ENCODE results near the gene LPCAT1.

The LPCAT1 gene

DNA sequence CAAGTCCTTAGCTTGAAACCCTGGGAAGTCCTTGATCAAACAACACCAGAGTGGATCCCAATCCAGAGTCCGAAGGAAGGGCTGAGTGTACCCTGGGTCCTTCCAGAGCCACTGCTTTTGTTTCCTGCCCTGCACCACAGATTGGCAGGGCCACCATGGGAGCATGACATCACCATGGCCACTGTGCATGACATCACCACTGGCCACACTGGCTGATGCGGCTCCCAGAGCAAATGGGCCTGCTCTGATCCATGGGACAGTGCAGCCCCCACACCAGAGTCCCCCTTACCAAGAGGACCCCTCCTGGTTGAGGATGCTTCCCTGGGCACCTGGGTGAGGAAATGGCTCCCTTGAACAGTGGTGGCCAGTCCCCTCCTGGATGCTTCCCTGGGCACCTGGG is 88.4 kb downstream of the LPCAT1 start:
- ChIA-PET CTCF (no interaction called here), POLR2A (no interaction called here)
- peaks cover 0 to 26% (median 4%) of the 10 kb centered on the region in 5 experiments for H3K27me3 ChIP-seq (replicated peaks in 2 of 5; ENCODE audit: control insufficient read depth in 4 of 5, insufficient read depth in 5 of 5, low read length in 4 of 5)
- peaks cover 0 to 27% (median 3%) of the 10 kb centered on the region in 5 experiments for H3K9me3 ChIP-seq (ENCODE audit: control extremely low read depth in 1 of 5, control insufficient read depth in 4 of 5, insufficient read depth in 2 of 5, low read depth in 1 of 5, low read length in 4 of 5)
- DNase-seq, result no peak
- no peak overlapping the region for H3K4me3 ChIP-seq (ENCODE audit: control insufficient read depth in 1 of 7, extremely low read depth in 1 of 7, insufficient read depth in 4 of 7, low read depth in 2 of 7, low read length in 6 of 7)
- no peaks in the 10 kb centered on the region for H3K36me3 ChIP-seq (ENCODE audit: control insufficient read depth in 4 of 4, insufficient read depth in 4 of 4, low read length in 3 of 4)
- WGBS (ENCODE audit: insufficient coverage), result 91% methylated on average over 2 of the region's 2 CpGs
- no peaks in the 10 kb centered on the region for H3K4me1 ChIP-seq (ENCODE audit: control extremely low read depth in 1 of 4, control insufficient read depth in 4 of 4, insufficient read depth in 4 of 4, low read length in 3 of 4)
- H3K27ac ChIP-seq (ENCODE audit: insufficient read depth in 1 of 2, low read depth in 1 of 2, low read length in 2 of 2, poor library complexity in 1 of 2, severe bottlenecking in 2 of 2), result no peak overlapping the region

DNA sequence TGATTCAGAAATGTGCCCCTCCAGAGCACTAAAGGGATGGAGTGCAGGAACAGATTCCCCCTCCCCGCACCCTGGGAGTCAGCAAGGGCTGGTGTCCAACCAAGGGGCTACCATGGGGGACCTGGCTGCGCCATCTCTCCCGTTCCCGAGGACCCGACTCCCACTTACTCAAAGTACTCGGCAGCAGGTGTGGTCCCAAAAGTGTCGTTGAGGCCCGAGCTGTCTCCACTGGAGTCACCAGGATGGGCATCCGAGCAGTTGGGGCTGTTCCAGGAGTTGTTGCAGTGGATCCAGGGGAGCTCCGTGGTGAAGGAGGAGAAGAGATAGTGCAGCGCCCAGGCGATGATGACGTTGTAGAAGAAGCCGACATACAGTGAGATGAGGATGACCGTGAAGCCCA is 91.5 kb downstream of the LPCAT1 start:
- Histone ChIP-seq H3K27ac (ENCODE audit: insufficient read depth in 1 of 2, low read depth in 1 of 2, low read length in 2 of 2, poor library complexity in 1 of 2, severe bottlenecking in 2 of 2) (no peak overlapping the region), H3K4me3 (ENCODE audit: control insufficient read depth in 1 of 7, extremely low read depth in 1 of 7, insufficient read depth in 4 of 7, low read depth in 2 of 7, low read length in 6 of 7) (no peak overlapping the region), H3K9me3 (ENCODE audit: control extremely low read depth in 1 of 5, control insufficient read depth in 4 of 5, insufficient read depth in 2 of 5, low read depth in 1 of 5, low read length in 4 of 5) (peaks cover 7 to 43% (median 19%) of the 10 kb centered on the region in 5 experiments), H3K27me3 (replicated peaks in 2 of 5; ENCODE audit: control insufficient read depth in 4 of 5, insufficient read depth in 5 of 5, low read length in 4 of 5) (peaks cover 0 to 4% (median 2%) of the 10 kb centered on the region in 5 experiments), H3K4me1 (ENCODE audit: control extremely low read depth in 1 of 4, control insufficient read depth in 4 of 4, insufficient read depth in 4 of 4, low read length in 3 of 4) (no peaks in the 10 kb centered on the region), H3K36me3 (ENCODE audit: control insufficient read depth in 4 of 4, insufficient read depth in 4 of 4, low read length in 3 of 4) (no peaks in the 10 kb centered on the region)
- DNase-seq, result no peak
- ChIA-PET CTCF (no interaction called here), POLR2A (no interaction called here)
- WGBS (ENCODE audit: insufficient coverage), result 96% methylated on average over 13 of the region's 15 CpGs

GRCh38 chr5:1431896-1432295 is 91.9 kb downstream of the LPCAT1 start:
- Histone ChIP-seq H3K36me3 (ENCODE audit: control insufficient read depth in 4 of 4, insufficient read depth in 4 of 4, low read length in 3 of 4) (no peaks in the 10 kb centered on the region), H3K9me3 (ENCODE audit: control extremely low read depth in 1 of 5, control insufficient read depth in 4 of 5, insufficient read depth in 2 of 5, low read depth in 1 of 5, low read length in 4 of 5) (peaks cover 7 to 43% (median 19%) of the 10 kb centered on the region in 5 experiments), H3K27ac (ENCODE audit: insufficient read depth in 1 of 2, low read depth in 1 of 2, low read length in 2 of 2, poor library complexity in 1 of 2, severe bottlenecking in 2 of 2) (no peak overlapping the region), H3K4me1 (ENCODE audit: control extremely low read depth in 1 of 4, control insufficient read depth in 4 of 4, insufficient read depth in 4 of 4, low read length in 3 of 4) (no peaks in the 10 kb centered on the region), H3K27me3 (replicated peaks in 2 of 5; ENCODE audit: control insufficient read depth in 4 of 5, insufficient read depth in 5 of 5, low read length in 4 of 5) (peaks cover 0 to 3% (median 2%) of the 10 kb centered on the region in 5 experiments), H3K4me3 (ENCODE audit: control insufficient read depth in 1 of 7, extremely low read depth in 1 of 7, insufficient read depth in 4 of 7, low read depth in 2 of 7, low read length in 6 of 7) (no peak overlapping the region)
- 92% methylated on average over 7 of the region's 8 CpGs for WGBS (ENCODE audit: insufficient coverage)
- no peak for DNase-seq
- ChIA-PET CTCF (no interaction called here), POLR2A (no interaction called here)

DNA sequence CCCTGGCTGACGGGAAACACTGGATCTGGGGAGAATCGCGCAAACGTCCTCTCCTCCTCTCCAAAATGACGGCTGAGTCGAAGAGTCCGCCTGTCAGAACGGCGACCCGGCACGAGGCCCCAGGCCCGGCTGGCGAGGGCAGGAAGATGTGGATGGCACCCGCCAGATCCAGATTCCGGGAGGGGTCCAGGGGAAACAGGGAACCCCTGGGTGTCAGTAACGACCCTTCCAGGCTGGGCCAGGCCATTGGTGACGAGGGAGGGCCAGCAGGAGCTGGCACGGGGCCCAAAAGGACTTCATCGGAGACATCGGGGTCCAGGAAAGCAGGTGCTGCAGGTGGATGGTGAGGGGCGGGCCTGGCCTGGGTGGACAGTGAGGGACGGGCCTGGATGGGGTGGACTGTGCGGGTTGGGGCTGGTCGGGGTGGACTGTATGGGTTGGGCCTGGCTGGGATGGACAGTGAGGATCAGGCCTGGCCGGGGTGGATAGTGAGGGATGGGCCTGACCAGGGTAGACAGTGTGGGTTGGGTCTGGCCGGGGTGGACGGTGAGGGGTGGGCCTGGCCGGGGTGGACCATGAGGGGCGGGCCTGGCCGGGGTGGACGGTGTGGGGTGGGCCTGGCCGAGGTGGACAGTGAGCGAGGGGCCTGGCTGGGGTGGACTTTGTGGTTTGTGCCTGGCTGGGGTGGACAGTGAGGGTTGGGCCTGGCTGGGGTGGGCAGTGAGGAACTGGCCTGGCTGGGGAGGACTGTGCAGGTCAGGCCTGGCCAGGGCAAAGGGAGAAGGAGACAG is 92.5 kb downstream of the LPCAT1 start:
- POLR2A ChIA-PET, result no interaction called here
- Histone ChIP-seq H3K9me3 (ENCODE audit: control extremely low read depth in 1 of 5, control insufficient read depth in 4 of 5, insufficient read depth in 2 of 5, low read depth in 1 of 5, low read length in 4 of 5) (peaks cover 7 to 43% (median 19%) of the 10 kb centered on the region in 5 experiments), H3K36me3 (ENCODE audit: control insufficient read depth in 4 of 4, insufficient read depth in 4 of 4, low read length in 3 of 4) (no peaks in the 10 kb centered on the region), H3K4me1 (ENCODE audit: control extremely low read depth in 1 of 4, control insufficient read depth in 4 of 4, insufficient read depth in 4 of 4, low read length in 3 of 4) (no peaks in the 10 kb centered on the region), H3K27me3 (replicated peaks in 2 of 5; ENCODE audit: control insufficient read depth in 4 of 5, insufficient read depth in 5 of 5, low read length in 4 of 5) (peaks cover 0 to 3% (median 2%) of the 10 kb centered on the region in 5 experiments), H3K4me3 (ENCODE audit: control insufficient read depth in 1 of 7, extremely low read depth in 1 of 7, insufficient read depth in 4 of 7, low read depth in 2 of 7, low read length in 6 of 7) (no peak overlapping the region), H3K27ac (ENCODE audit: insufficient read depth in 1 of 2, low read depth in 1 of 2, low read length in 2 of 2, poor library complexity in 1 of 2, severe bottlenecking in 2 of 2) (no peak overlapping the region)
- WGBS (ENCODE audit: insufficient coverage), result 93% methylated on average over 28 of the region's 33 CpGs
- no peak for DNase-seq
- CTCF ChIA-PET, result no interaction called here

DNA sequence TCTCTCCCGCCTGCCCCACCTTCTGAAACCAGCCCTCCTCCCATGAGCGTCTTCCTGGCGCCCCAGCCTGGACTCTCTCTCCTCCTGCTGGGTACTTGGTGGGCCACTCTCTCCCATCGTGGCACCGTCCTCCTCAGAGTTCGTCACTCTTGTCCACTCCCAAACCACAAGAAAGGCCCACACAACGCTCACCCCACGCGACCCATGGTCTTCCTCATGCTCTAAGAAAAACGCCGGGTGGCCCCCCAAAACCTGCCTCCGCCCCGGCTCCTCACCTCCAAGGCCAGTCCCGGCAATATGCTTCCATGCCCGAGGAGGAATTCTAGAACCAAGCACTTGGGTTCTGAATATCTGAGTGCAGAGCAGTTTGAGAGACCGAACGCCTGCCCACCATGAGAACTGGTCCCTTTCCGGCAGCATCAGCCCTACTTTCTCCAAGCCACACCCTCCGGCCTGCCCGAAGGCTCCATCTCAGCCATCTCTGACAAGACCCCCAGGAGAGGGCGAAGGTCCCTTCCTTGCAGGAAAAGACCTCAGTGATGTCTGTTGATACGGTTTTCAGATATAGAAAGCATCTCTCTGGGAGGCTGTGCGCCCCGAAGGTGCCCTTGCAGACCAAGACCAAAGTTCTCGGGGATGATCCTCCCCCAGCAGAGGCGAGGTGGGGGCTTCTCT is 93.5 kb downstream of the LPCAT1 start:
- DNase-seq, result no peak
- Histone ChIP-seq H3K36me3 (ENCODE audit: control insufficient read depth in 4 of 4, insufficient read depth in 4 of 4, low read length in 3 of 4) (no peaks in the 10 kb centered on the region), H3K9me3 (ENCODE audit: control extremely low read depth in 1 of 5, control insufficient read depth in 4 of 5, insufficient read depth in 2 of 5, low read depth in 1 of 5, low read length in 4 of 5) (peaks cover 8 to 48% (median 19%) of the 10 kb centered on the region in 5 experiments), H3K27ac (ENCODE audit: insufficient read depth in 1 of 2, low read depth in 1 of 2, low read length in 2 of 2, poor library complexity in 1 of 2, severe bottlenecking in 2 of 2) (no peak overlapping the region), H3K4me1 (ENCODE audit: control extremely low read depth in 1 of 4, control insufficient read depth in 4 of 4, insufficient read depth in 4 of 4, low read length in 3 of 4) (no peaks in the 10 kb centered on the region), H3K27me3 (replicated peaks in 2 of 5; ENCODE audit: control insufficient read depth in 4 of 5, insufficient read depth in 5 of 5, low read length in 4 of 5) (peaks cover 0 to 3% (median 2%) of the 10 kb centered on the region in 5 experiments), H3K4me3 (ENCODE audit: control insufficient read depth in 1 of 7, extremely low read depth in 1 of 7, insufficient read depth in 4 of 7, low read depth in 2 of 7, low read length in 6 of 7) (no peak overlapping the region)
- ChIA-PET CTCF (no interaction called here), POLR2A (no interaction called here)
- WGBS (ENCODE audit: insufficient coverage), result 93% methylated on average over 25 of the region's 26 CpGs

GRCh38 chr5:1429496-1429895 is 94.3 kb downstream of the LPCAT1 start:
- no peaks in the 10 kb centered on the region for H3K36me3 ChIP-seq (ENCODE audit: control insufficient read depth in 4 of 4, insufficient read depth in 4 of 4, low read length in 3 of 4)
- H3K4me3 ChIP-seq (ENCODE audit: control insufficient read depth in 1 of 7, extremely low read depth in 1 of 7, insufficient read depth in 4 of 7, low read depth in 2 of 7, low read length in 6 of 7), result no peak overlapping the region
- no peak overlapping the region for H3K27ac ChIP-seq (ENCODE audit: insufficient read depth in 1 of 2, low read depth in 1 of 2, low read length in 2 of 2, poor library complexity in 1 of 2, severe bottlenecking in 2 of 2)
- ChIA-PET CTCF (no interaction called here), POLR2A (no interaction called here)
- H3K4me1 ChIP-seq (ENCODE audit: control extremely low read depth in 1 of 4, control insufficient read depth in 4 of 4, insufficient read depth in 4 of 4, low read length in 3 of 4), result no peaks in the 10 kb centered on the region
- 81% methylated on average over 4 of the region's 5 CpGs for WGBS (ENCODE audit: insufficient coverage)
- H3K9me3 ChIP-seq (ENCODE audit: control extremely low read depth in 1 of 5, control insufficient read depth in 4 of 5, insufficient read depth in 2 of 5, low read depth in 1 of 5, low read length in 4 of 5), result peaks cover 9 to 48% (median 19%) of the 10 kb centered on the region in 5 experiments
- no peak for DNase-seq
- peaks cover 0 to 3% (median 0%) of the 10 kb centered on the region in 5 experiments for H3K27me3 ChIP-seq (replicated peaks in 2 of 5; ENCODE audit: control insufficient read depth in 4 of 5, insufficient read depth in 5 of 5, low read length in 4 of 5)

DNA sequence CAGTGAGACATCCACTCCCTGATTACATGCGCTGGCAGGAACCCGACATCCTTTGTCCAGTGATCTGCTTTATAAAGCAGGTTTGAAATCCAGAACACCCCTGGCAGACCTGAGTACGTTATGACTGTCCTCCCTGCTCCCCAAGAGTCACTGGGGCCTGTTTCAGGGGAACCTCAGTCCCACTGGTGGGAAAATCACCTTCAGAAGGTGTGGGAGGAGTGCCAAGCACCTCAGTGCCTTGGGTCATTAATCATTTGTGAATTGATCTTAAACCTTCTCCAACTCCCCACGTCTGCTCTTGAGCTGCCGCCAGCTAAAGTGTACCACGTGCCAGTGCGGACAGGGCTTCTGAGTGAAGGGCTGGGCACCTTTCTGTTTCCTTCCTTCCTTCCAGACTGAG is 94.7 kb downstream of the LPCAT1 start:
- no peaks in the 10 kb centered on the region for H3K36me3 ChIP-seq (ENCODE audit: control insufficient read depth in 4 of 4, insufficient read depth in 4 of 4, low read length in 3 of 4)
- ChIA-PET CTCF (no interaction called here), POLR2A (no interaction called here)
- H3K9me3 ChIP-seq (ENCODE audit: control extremely low read depth in 1 of 5, control insufficient read depth in 4 of 5, insufficient read depth in 2 of 5, low read depth in 1 of 5, low read length in 4 of 5), result peaks cover 9 to 48% (median 19%) of the 10 kb centered on the region in 5 experiments
- peaks cover 0 to 2% (median 0%) of the 10 kb centered on the region in 5 experiments for H3K27me3 ChIP-seq (replicated peaks in 2 of 5; ENCODE audit: control insufficient read depth in 4 of 5, insufficient read depth in 5 of 5, low read length in 4 of 5)
- DNase-seq, result no peak
- H3K4me3 ChIP-seq (ENCODE audit: control insufficient read depth in 1 of 7, extremely low read depth in 1 of 7, insufficient read depth in 4 of 7, low read depth in 2 of 7, low read length in 6 of 7), result no peak overlapping the region
- H3K27ac ChIP-seq (ENCODE audit: insufficient read depth in 1 of 2, low read depth in 1 of 2, low read length in 2 of 2, poor library complexity in 1 of 2, severe bottlenecking in 2 of 2), result no peak overlapping the region
- H3K4me1 ChIP-seq (ENCODE audit: control extremely low read depth in 1 of 4, control insufficient read depth in 4 of 4, insufficient read depth in 4 of 4, low read length in 3 of 4), result no peaks in the 10 kb centered on the region
- 89% methylated on average over 5 of the region's 7 CpGs for WGBS (ENCODE audit: insufficient coverage)

Data from common myeloid progenitor, CD34-positive (primary cell).